Bronchial epithelial cell (primary cell): Measurements from ENCODE around the gene MCM9. TPM values are rescaled to one million over a fixed set of nuclear protein-coding genes. Genes with fewer than 3 reads are reported as not detected.
"Not testable (repeated sequence)": the region's sequence is repeated elsewhere in the genome, so short reads cannot be mapped to it uniquely, and the experiment has no call there.

ENCODE experiments used
- DNase-seq: peaks from one replicate; pipeline ENCODE4 v3.0.0-alpha.2; 2010; ENCODE audit warnings: low read depth
- FAIRE-seq: peaks from 2 replicates; lab custom pipeline; 2011; peaks lifted over from hg19 to GRCh38; lab: Jason Lieb, UNC
- H3K27me3 ChIP-seq: 2 replicates; pipeline ENCODE4 v1.5.1; 2011; ENCODE audit warnings: low read length; ENCODE audit not compliant: control insufficient read depth, insufficient read depth
- H3K36me3 ChIP-seq: 2 replicates; pipeline ENCODE4 v1.5.1; 2011; ENCODE audit warnings: low read length; ENCODE audit not compliant: control insufficient read depth, insufficient read depth
- H3K4me3 ChIP-seq: 2 replicates; pipeline ENCODE4 v1.5.1; 2011; ENCODE audit warnings: mild to moderate bottlenecking, low read depth, low read length, control low read depth
- CTCF ChIP-seq: IDR thresholded peaks from 2 replicates; pipeline ENCODE4 v1.5.1; 2011; ENCODE audit warnings: mild to moderate bottlenecking, moderate library complexity, low read length, control low read depth, inconsistent platforms; ENCODE audit not compliant: insufficient read depth, severe bottlenecking
- total RNA-seq: library from RNA; depleted of rRNA; stranded (reverse); fragments of >200 nt; gene quantifications from 2 replicates; pipeline ENCODE4 v1.2.1, GENCODE V29; 2014

The MCM9 gene
- total RNA-seq, 1 donor from 2014 or later: 9.7 TPM

GRCh38 chr6:118801257-118801656, 133.7 kb downstream of the MCM9 start:
- H3K27me3 ChIP-seq: no peaks in the 10 kb centered on the region
- TF ChIP-seq CTCF: no peak
- DNase-seq: no peak
- no peak overlapping the region for H3K4me3 ChIP-seq
- no peak for FAIRE-seq
- no peaks in the 10 kb centered on the region for H3K36me3 ChIP-seq

- DNase-seq (peak; percentile 69), FAIRE-seq (no peak)
- peak; percentile 84 for TF ChIP-seq CTCF
- no peaks in the 10 kb centered on the region for H3K27me3 ChIP-seq
- H3K36me3 ChIP-seq: no peaks in the 10 kb centered on the region
- no peak overlapping the region for H3K4me3 ChIP-seq
Measured at GRCh38 chr6:118800394-118801071, 134.4 kb downstream of the MCM9 start.

- no peak for TF ChIP-seq CTCF
- Histone ChIP-seq H3K27me3 (no peaks in the 10 kb centered on the region), H3K36me3 (no peaks in the 10 kb centered on the region), H3K4me3 (no peak overlapping the region)
- no peak for FAIRE-seq
- no peak for DNase-seq
Measured at GRCh38 chr6:118799826-118800225, 135.1 kb downstream of the MCM9 start.

GRCh38 chr6:118796548-118796947, 138.4 kb downstream of the MCM9 start:
- not testable (repeated sequence) for DNase-seq, H3K4me3 ChIP-seq, H3K36me3 ChIP-seq, FAIRE-seq, H3K27me3 ChIP-seq

- no peak overlapping the region for H3K4me3 ChIP-seq
- no peak for TF ChIP-seq CTCF
Measured at GRCh38 chr6:118791499-118791898, 143.5 kb downstream of the MCM9 start.

GRCh38 chr6:118789954-118790353, 145.0 kb downstream of the MCM9 start:
- H3K36me3 ChIP-seq: no peaks in the 10 kb centered on the region
- no peak for TF ChIP-seq CTCF
- H3K4me3 ChIP-seq: no peak overlapping the region
- H3K27me3 ChIP-seq: no peaks in the 10 kb centered on the region
- DNase-seq: no peak
- no peak for FAIRE-seq

More at GRCh38 chr6:118791499-118791898, 143.5 kb downstream of the MCM9 start:
- no peak for FAIRE-seq
- Histone ChIP-seq H3K27me3 (no peaks in the 10 kb centered on the region), H3K36me3 (no peaks in the 10 kb centered on the region)
- DNase-seq: no peak
